A673 (cell line): ENCODE data around the gene ELP5.

ENCODE experiments used
- EZH2 ChIP-seq: fragments of 200-600 bp; sonication (generic); IDR thresholded peaks from 2 replicates; pipeline ENCODE4 v1.6.1; 2017; ENCODE audit warnings: borderline replicate concordance, low read depth, mild to moderate bottlenecking, mixed read lengths, antibody characterized with exemption, low read length; ENCODE audit not compliant: poor library complexity, severe bottlenecking
- TF ChIP-seq, protein P1 (sequence below): fragments of 300-800, 200-600 bp; sonication (generic); conservative IDR thresholded peaks from 2 replicates; pipeline ENCODE4 v1.5.1; 2017; ENCODE audit warnings: low read depth, mild to moderate bottlenecking, antibody characterized with exemption, low read length, moderate library complexity, mixed read lengths

DNA sequence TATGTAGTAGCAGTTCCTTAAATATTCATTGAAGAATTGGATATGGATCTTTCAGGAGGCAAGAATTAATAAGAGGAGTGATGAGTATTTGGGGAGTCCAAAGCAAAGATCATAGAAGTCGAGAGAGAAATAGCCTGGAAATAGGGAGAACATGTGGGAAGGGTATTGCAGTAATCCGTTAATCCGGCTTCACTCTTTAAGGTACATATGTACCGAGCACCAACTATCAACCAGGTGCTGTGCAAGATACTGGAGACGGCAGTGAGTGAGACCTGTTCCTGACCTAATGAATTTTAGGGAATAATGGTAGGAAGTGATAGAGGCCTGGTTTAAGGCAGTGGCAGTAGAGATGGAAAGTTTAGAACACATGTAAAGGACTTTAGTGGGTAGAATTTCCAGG, 1.1 kb downstream of the ELP5 start:
- TF ChIP-seq, protein P1, sequence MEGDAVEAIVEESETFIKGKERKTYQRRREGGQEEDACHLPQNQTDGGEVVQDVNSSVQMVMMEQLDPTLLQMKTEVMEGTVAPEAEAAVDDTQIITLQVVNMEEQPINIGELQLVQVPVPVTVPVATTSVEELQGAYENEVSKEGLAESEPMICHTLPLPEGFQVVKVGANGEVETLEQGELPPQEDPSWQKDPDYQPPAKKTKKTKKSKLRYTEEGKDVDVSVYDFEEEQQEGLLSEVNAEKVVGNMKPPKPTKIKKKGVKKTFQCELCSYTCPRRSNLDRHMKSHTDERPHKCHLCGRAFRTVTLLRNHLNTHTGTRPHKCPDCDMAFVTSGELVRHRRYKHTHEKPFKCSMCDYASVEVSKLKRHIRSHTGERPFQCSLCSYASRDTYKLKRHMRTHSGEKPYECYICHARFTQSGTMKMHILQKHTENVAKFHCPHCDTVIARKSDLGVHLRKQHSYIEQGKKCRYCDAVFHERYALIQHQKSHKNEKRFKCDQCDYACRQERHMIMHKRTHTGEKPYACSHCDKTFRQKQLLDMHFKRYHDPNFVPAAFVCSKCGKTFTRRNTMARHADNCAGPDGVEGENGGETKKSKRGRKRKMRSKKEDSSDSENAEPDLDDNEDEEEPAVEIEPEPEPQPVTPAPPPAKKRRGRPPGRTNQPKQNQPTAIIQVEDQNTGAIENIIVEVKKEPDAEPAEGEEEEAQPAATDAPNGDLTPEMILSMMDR: no peak
- TF ChIP-seq EZH2: no peak
